Gastrocnemius medialis (tissue), 4 donors: ENCODE data around the gene SOCS3. TPM values are rescaled to one million over a fixed set of nuclear protein-coding genes. Genes with fewer than 3 reads are reported as not detected.
A peak's percentile ranks its signal among the peaks of the same experiment; 100 is the strongest.

ENCODE experiments used
- ATAC-seq, 2 donors: fragments of 150-250 bp; one replicate each; pipeline ENCODE4 v1.9.1; 2016
- DNase-seq, 2 donors: peaks; one replicate each; pipeline ENCODE4 v3.0.0-alpha.2; 2019
- H3K27ac ChIP-seq, 4 donors: fragments of 200-600 bp; sonication (generic); 1 replicate in 1 of 4; 2 replicates in 3 of 4; pipeline ENCODE4 v1.5.1; 2016 to 2018; ENCODE audit warnings: mild to moderate bottlenecking in 2 of 4, moderate library complexity in 1 of 4
- H3K27me3 ChIP-seq, 3 donors: fragments of 200-600 bp; sonication (generic) in 2 of 3; 1 replicate in 1 of 3; 2 replicates in 2 of 3; pipeline versions ENCODE4 v1.5.1 to v1.6.0; 2016 to 2019; ENCODE audit warnings: mild to moderate bottlenecking in 1 of 3, moderate library complexity in 1 of 3
- H3K36me3 ChIP-seq, 2 donors: fragments of 200-600 bp; sonication (generic) in 1 of 2; one replicate each; pipeline ENCODE4 v1.5.1; 2017 to 2018
- H3K4me1 ChIP-seq, 2 donors: fragments of 200-600 bp; sonication (generic) in 1 of 2; one replicate each; pipeline ENCODE4 v1.5.1; 2016 to 2017; ENCODE audit warnings: mild to moderate bottlenecking in 2 of 2
- H3K4me3 ChIP-seq, 4 donors: fragments of 200-600 bp; sonication (generic) in 3 of 4; 1 replicate in 1 of 4; 2 replicates in 3 of 4; pipeline ENCODE4 v1.5.1; 2016 to 2019; ENCODE audit warnings: mild to moderate bottlenecking in 2 of 4
- H3K9me3 ChIP-seq, 3 donors: fragments of 200-600 bp; sonication (generic) in 2 of 3; 1 replicate in 1 of 3; 2 replicates in 2 of 3; pipeline ENCODE4 v1.5.1; 2016 to 2019
- POLR2A ChIP-seq, 2 donors: fragments of 450-650 bp; IDR thresholded peaks; one replicate each; pipeline ENCODE4 v1.6.1; 2017; ENCODE audit warnings: antibody characterized with exemption in 2 of 2, mild to moderate bottlenecking in 2 of 2, moderate library complexity in 2 of 2
- in situ Hi-C, 4 donors: fragments of 200-750 bp; cut with MboI; loops; one replicate each; pipeline versions ENCODE4 v1.15.0 to v1.8.0; 2017; ENCODE audit warnings: low sequenced_read_pairs in 4 of 4
- intact Hi-C: fragments of 100-400 bp; cut with DNase I; formaldehyde crosslinking; loops from one replicate; pipeline ENCODE4 v1.15.1; 2023; ENCODE audit warnings: low total_unique reads
- total RNA-seq, 4 donors: library from RNA; depleted of rRNA; stranded (reverse); fragments of >200 nt; gene quantifications; one replicate each; pipeline versions ENCODE4 v1.1.0 to v1.2.3, GENCODE V29; 2016
- TF ChIP-seq, protein P1 (sequence below), 5 experiments: fragments of 450-650 bp in 3 of 5; fragments of 200-600 bp in 2 of 5; sonication (generic) in 2 of 5; IDR thresholded peaks in 4 of 5; conservative IDR thresholded peaks in 1 of 5; 1 replicate in 4 of 5; 2 replicates in 1 of 5; pipeline ENCODE4 v1.5.1; 2016 to 2019; ENCODE audit warnings: antibody characterized with exemption in 5 of 5, mild to moderate bottlenecking in 3 of 5, moderate library complexity in 3 of 5

Gene SOCS3
- total RNA-seq, 4 donors from 2014 or later: 4.5 to 44.2 (median 16.4) TPM

- Histone ChIP-seq H3K27me3 (no peaks in the 10 kb centered on the region), H3K4me3 (no peak overlapping the region), H3K9me3 (no peaks in the 10 kb centered on the region), H3K36me3 (no peaks in the 10 kb centered on the region), H3K4me1 (peaks cover 24 to 31% of the 10 kb centered on the region in 2 donors), H3K27ac (no peak overlapping the region)
- DNase-seq: no peak
- ATAC-seq: no peak
- intact Hi-C loops: no loop called here
- in situ Hi-C loops: no loop called here
- TF ChIP-seq, protein P1, sequence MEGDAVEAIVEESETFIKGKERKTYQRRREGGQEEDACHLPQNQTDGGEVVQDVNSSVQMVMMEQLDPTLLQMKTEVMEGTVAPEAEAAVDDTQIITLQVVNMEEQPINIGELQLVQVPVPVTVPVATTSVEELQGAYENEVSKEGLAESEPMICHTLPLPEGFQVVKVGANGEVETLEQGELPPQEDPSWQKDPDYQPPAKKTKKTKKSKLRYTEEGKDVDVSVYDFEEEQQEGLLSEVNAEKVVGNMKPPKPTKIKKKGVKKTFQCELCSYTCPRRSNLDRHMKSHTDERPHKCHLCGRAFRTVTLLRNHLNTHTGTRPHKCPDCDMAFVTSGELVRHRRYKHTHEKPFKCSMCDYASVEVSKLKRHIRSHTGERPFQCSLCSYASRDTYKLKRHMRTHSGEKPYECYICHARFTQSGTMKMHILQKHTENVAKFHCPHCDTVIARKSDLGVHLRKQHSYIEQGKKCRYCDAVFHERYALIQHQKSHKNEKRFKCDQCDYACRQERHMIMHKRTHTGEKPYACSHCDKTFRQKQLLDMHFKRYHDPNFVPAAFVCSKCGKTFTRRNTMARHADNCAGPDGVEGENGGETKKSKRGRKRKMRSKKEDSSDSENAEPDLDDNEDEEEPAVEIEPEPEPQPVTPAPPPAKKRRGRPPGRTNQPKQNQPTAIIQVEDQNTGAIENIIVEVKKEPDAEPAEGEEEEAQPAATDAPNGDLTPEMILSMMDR (IDR thresholded peaks at IDR 0.05 in 4 of 5, conservative IDR thresholded peaks at IDR 0.05 in 1 of 5): no peak
- no peak for TF ChIP-seq POLR2A (IDR thresholded peaks at IDR 0.05)
Observed at GRCh38 chr17:78318407-78318806, 41.5 kb downstream of the SOCS3 start.

- H3K36me3 ChIP-seq: no peaks in the 10 kb centered on the region
- no peak for TF ChIP-seq POLR2A (IDR thresholded peaks at IDR 0.05)
- TF ChIP-seq, protein P1 (IDR thresholded peaks at IDR 0.05 in 4 of 5, conservative IDR thresholded peaks at IDR 0.05 in 1 of 5): no peak
- H3K27me3 ChIP-seq: no peaks in the 10 kb centered on the region
- DNase-seq (no peak), ATAC-seq (no peak)
- intact Hi-C loops: no loop called here
- H3K4me1 ChIP-seq: peaks cover 20 to 26% of the 10 kb centered on the region in 2 donors
- H3K9me3 ChIP-seq: no peaks in the 10 kb centered on the region
- in situ Hi-C loops: no loop called here
- H3K27ac ChIP-seq: no peak overlapping the region
- H3K4me3 ChIP-seq: no peak overlapping the region
Observed at GRCh38 chr17:78317794-78318400, 42.0 kb downstream of the SOCS3 start.

- no peaks in the 10 kb centered on the region for H3K9me3 ChIP-seq
- no peak for DNase-seq
- ATAC-seq: no peak
Observed at GRCh38 chr17:78316867-78317789, 42.7 kb downstream of the SOCS3 start.

DNA sequence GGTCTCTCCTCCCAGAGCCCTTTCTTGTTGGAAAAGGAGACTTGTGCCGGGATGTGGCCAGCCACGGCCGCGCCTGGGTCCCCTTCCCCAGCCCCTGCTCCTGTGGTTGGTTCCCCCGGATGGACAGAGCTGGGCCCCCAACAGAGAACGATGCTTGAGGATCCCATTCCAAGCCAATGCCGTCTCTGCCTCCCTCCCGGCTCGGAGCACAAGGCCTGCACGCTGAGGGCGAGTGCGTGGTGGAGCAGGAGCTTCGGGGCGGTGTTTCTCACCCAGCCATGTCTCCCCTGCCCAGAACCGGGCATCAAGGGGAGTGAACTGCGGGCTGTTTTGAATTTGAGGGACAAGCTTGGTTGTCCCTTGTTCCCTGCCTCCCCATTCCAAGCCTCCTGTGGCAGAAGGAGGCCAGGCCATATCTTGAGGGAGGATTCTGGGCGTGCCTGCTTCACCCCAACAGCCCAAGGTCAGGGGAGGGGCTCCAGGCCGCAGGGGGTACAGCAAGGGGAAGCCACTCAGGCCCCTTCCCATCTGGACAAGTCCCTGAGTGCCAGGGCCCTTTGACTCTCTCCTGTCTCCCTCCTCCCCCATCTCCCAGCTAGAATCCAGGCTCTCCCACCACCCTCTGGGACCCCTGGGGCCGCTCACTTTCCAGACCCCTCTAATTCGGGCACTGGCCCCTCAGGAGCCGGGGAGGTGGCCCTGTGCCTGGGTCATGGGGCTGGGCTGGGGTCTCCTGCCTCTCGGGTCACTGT lies 43.6 kb downstream of the SOCS3 start:
- Histone ChIP-seq H3K27me3 (no peaks in the 10 kb centered on the region), H3K4me1 (peaks cover 19% of the 10 kb centered on the region in 2 donors), H3K4me3 (no peak overlapping the region), H3K9me3 (no peaks in the 10 kb centered on the region), H3K36me3 (no peaks in the 10 kb centered on the region), H3K27ac (peak overlapping the region; percentile 65 to 76 (median 74))
- TF ChIP-seq, protein P1 (IDR thresholded peaks at IDR 0.05 in 4 of 5, conservative IDR thresholded peaks at IDR 0.05 in 1 of 5): no peak
- no peak for TF ChIP-seq POLR2A (IDR thresholded peaks at IDR 0.05)
- intact Hi-C loops (no loop called here), in situ Hi-C loops (no loop called here)
- ATAC-seq (no peak), DNase-seq (no peak)

More at GRCh38 chr17:78316867-78317789, 42.7 kb downstream of the SOCS3 start:
- TF ChIP-seq, protein P1 (IDR thresholded peaks at IDR 0.05 in 4 of 5, conservative IDR thresholded peaks at IDR 0.05 in 1 of 5): no peak
- no peak for TF ChIP-seq POLR2A (IDR thresholded peaks at IDR 0.05)
- intact Hi-C loops (no loop called here), in situ Hi-C loops (no loop called here)
- Histone ChIP-seq H3K4me3 (no peak overlapping the region), H3K36me3 (no peaks in the 10 kb centered on the region), H3K27me3 (no peaks in the 10 kb centered on the region), H3K27ac (peak overlapping the region; percentile 65 to 76 (median 74)), H3K4me1 (peaks cover 19% of the 10 kb centered on the region in 2 donors)
